Measurements from ENCODE around the gene SYT3.

The SYT3 gene

DNA sequence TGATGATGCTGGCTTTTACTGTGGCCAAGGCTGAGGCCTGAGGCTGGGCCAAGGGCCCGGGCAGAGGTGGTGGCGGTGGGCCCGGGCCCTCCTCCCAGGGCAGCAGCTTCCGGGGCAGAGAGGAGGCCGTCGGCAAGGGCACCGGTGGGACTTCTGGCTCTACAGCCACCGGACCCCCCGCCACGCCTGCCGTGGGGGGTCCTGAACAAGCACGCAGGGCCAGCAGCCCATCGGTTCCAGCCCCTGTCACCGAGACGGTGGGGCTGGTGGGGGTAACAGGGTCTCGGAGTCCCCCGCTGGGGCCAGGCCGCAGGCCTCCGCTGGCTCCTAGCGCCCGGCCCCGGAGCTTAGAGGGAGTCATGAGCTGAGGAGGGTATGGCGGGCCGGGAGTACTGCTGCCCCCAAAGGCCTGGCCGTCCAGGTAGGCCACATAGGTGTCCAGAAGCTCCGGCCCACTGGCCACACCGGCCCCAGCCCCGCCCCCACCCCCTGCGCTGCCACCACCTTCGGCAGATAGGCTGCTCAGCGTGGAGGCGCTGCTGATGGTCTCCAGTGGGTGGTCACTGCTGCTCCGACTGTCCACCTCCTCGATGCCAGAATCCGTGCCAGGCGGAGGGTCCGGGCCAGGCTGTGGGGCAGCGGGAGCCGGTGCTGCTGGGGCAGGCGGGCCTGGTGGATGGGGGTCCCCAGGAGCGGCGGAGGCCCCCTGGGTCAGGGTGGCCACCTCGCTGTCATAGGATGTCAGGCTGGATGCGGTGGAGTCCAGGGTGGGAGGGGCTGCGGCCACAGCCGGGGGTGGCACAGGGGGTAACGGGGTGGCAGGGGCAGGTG is 26.9 kb upstream of the SYT3 start:
- no peak overlapping the region for H3K4me3 ChIP-seq (replicated peaks; ENCODE audit: insufficient read depth, low read length)
- peaks cover 17% of the 10 kb centered on the region for H3K27me3 ChIP-seq (ENCODE audit: insufficient read depth, poor library complexity, severe bottlenecking)
- DNase-seq (ENCODE audit: low read depth in 1 of 2, low spot score in 1 of 2) = no peak
- no peak overlapping the region for H3K27ac ChIP-seq (replicated peaks)
- TF ChIP-seq SPI1 (IDR thresholded peaks at IDR 0.05; ENCODE audit: borderline replicate concordance, low read depth) (no peak), GABPA (IDR thresholded peaks at IDR 0.05; ENCODE audit: low read depth) (no peak), CTCF (IDR thresholded peaks at IDR 0.05; ENCODE audit: insufficient read depth, low read length) (no peak), POLR2AphosphoS5 (IDR thresholded peaks at IDR 0.05; ENCODE audit: low read depth) (no peak)
- TF ChIP-seq, protein P1, sequence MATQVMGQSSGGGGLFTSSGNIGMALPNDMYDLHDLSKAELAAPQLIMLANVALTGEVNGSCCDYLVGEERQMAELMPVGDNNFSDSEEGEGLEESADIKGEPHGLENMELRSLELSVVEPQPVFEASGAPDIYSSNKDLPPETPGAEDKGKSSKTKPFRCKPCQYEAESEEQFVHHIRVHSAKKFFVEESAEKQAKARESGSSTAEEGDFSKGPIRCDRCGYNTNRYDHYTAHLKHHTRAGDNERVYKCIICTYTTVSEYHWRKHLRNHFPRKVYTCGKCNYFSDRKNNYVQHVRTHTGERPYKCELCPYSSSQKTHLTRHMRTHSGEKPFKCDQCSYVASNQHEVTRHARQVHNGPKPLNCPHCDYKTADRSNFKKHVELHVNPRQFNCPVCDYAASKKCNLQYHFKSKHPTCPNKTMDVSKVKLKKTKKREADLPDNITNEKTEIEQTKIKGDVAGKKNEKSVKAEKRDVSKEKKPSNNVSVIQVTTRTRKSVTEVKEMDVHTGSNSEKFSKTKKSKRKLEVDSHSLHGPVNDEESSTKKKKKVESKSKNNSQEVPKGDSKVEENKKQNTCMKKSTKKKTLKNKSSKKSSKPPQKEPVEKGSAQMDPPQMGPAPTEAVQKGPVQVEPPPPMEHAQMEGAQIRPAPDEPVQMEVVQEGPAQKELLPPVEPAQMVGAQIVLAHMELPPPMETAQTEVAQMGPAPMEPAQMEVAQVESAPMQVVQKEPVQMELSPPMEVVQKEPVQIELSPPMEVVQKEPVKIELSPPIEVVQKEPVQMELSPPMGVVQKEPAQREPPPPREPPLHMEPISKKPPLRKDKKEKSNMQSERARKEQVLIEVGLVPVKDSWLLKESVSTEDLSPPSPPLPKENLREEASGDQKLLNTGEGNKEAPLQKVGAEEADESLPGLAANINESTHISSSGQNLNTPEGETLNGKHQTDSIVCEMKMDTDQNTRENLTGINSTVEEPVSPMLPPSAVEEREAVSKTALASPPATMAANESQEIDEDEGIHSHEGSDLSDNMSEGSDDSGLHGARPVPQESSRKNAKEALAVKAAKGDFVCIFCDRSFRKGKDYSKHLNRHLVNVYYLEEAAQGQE (IDR thresholded peaks at IDR 0.05; ENCODE audit: insufficient replicate concordance, low read depth) = no peak

GRCh38 chr19:50664204-50664603 is 24.5 kb upstream of the SYT3 start:
- Histone ChIP-seq H3K27ac (replicated peaks) (no peak overlapping the region), H3K27me3 (ENCODE audit: insufficient read depth, poor library complexity, severe bottlenecking) (peaks cover 18% of the 10 kb centered on the region), H3K4me3 (replicated peaks; ENCODE audit: insufficient read depth, low read length) (no peak overlapping the region)
- no peak for DNase-seq (ENCODE audit: low read depth in 1 of 2, low spot score in 1 of 2)
- TF ChIP-seq CTCF (IDR thresholded peaks at IDR 0.05; ENCODE audit: insufficient read depth, low read length) = no peak
- TF ChIP-seq, protein P1 (IDR thresholded peaks at IDR 0.05; ENCODE audit: insufficient replicate concordance, low read depth) = no peak

GRCh38 chr19:50663482-50663790 is 23.8 kb upstream of the SYT3 start:
- no peak for TF ChIP-seq SPI1 (IDR thresholded peaks at IDR 0.05; ENCODE audit: borderline replicate concordance, low read depth)
- no peak for TF ChIP-seq CTCF (IDR thresholded peaks at IDR 0.05; ENCODE audit: insufficient read depth, low read length)
- no peak for TF ChIP-seq GABPA (IDR thresholded peaks at IDR 0.05; ENCODE audit: low read depth)
- no peak for TF ChIP-seq POLR2AphosphoS5 (IDR thresholded peaks at IDR 0.05; ENCODE audit: low read depth)
- TF ChIP-seq, protein P1 (IDR thresholded peaks at IDR 0.05; ENCODE audit: insufficient replicate concordance, low read depth) = no peak
- Histone ChIP-seq H3K27ac (replicated peaks) (no peak overlapping the region), H3K27me3 (ENCODE audit: insufficient read depth, poor library complexity, severe bottlenecking) (peaks cover 20% of the 10 kb centered on the region), H3K4me3 (replicated peaks; ENCODE audit: insufficient read depth, low read length) (no peak overlapping the region)
- peak in 1 of 2 experiments; percentile 14 for DNase-seq (ENCODE audit: low read depth in 1 of 2, low spot score in 1 of 2)

Measured in HL-60 (cell line).